Fibroblast of mammary gland (primary cell): ENCODE results near the gene PTDSS2.

ENCODE experiments used
- DNase-seq: peaks from one replicate; pipeline ENCODE4 v3.0.0-alpha.2; 2010; ENCODE audit warnings: low read depth
- H3K4me3 ChIP-seq: 2 replicates; pipeline ENCODE4 v1.5.1; 2011; ENCODE audit warnings: low read depth, mild to moderate bottlenecking, low read length, moderate library complexity; ENCODE audit not compliant: control insufficient read depth
- TF ChIP-seq, protein P1 (sequence below): conservative IDR thresholded peaks from 2 replicates; pipeline ENCODE4 v1.5.1; 2011; ENCODE audit warnings: low read depth, low read length, inconsistent platforms; ENCODE audit not compliant: control insufficient read depth, insufficient read depth

PTDSS2 gene

DNA sequence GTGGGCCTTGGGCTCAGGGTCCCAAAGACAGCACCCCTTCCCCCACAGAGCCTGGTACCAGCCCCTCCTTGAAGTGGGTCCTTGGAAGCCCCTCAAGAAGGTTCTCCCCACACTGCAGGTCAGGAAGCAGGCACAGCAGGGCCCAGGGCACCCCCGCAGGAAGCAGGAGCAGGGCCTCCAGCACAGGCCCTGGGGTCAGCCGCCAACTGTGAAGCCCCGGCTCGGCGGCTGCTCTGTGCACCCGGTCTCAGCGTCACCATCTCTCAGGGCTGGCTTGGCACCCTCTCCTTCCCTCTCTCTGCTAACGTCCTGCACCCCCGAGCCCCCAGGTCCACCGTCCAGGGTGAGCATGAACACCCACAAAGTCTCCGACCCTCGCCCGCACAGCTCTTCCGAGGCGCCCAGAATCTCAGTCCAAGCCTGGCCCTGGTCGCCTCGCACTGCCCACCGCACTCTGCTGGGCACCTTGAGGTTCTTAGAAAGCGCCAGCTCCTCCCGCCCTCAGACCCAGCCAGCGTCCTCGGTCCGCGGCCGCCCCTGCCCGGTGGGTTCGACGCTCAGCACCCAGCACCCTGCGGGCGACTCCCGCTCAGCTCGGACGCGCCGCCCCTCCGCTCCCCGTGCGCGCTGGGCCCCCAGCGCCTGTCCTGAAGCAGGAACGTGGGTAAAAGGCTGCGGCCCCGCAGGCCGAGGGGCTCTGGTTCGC, 33.9 kb upstream of the PTDSS2 start:
- no peak for DNase-seq
- no peak overlapping the region for H3K4me3 ChIP-seq
- TF ChIP-seq, protein P1, sequence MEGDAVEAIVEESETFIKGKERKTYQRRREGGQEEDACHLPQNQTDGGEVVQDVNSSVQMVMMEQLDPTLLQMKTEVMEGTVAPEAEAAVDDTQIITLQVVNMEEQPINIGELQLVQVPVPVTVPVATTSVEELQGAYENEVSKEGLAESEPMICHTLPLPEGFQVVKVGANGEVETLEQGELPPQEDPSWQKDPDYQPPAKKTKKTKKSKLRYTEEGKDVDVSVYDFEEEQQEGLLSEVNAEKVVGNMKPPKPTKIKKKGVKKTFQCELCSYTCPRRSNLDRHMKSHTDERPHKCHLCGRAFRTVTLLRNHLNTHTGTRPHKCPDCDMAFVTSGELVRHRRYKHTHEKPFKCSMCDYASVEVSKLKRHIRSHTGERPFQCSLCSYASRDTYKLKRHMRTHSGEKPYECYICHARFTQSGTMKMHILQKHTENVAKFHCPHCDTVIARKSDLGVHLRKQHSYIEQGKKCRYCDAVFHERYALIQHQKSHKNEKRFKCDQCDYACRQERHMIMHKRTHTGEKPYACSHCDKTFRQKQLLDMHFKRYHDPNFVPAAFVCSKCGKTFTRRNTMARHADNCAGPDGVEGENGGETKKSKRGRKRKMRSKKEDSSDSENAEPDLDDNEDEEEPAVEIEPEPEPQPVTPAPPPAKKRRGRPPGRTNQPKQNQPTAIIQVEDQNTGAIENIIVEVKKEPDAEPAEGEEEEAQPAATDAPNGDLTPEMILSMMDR: no peak

DNA sequence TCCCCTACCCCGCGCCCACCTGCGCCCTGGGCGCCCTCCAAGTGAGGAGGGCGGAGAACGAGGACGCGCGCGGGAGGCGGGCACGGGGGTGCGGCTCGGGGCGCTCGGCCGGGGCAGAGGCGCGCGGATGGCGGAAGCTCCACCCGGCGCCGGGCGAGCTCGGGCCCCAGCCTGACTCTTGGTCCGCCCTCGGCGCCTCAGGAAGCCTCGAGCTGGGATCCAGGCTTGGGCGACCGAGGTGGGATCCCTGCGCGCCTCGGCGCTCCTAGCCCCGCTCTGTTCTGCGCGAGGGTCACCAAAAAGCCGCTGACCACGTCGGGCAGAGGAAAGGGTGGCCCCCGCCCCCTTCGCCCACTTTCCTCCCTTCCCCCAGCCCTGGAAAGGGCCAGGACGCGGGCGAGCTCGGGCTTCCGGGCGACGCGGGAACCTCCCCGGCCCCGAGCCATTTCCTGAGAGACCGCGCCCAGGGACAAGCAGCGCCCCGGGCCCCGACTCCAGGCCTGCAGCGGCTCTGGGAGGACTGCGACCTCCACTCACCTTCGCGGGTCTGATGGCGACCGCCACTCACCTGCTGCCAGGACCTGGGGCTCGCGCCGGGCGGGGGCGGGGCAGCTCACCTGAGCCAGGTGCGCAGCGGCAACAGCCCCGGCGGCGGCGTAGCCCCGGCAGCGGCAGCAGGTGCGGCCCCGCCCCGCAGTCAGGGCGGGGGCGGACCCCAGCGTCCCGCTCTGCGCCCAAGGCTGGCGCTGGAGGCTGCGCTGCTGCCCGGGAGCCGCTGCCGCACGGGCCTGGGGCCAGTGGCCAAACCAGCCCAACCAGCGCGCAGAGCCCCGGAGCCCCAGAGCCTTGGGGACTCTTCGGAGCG, 33.1 kb upstream of the PTDSS2 start:
- no peak for DNase-seq
- H3K4me3 ChIP-seq: no peak overlapping the region
- TF ChIP-seq, protein P1: no peak

DNA sequence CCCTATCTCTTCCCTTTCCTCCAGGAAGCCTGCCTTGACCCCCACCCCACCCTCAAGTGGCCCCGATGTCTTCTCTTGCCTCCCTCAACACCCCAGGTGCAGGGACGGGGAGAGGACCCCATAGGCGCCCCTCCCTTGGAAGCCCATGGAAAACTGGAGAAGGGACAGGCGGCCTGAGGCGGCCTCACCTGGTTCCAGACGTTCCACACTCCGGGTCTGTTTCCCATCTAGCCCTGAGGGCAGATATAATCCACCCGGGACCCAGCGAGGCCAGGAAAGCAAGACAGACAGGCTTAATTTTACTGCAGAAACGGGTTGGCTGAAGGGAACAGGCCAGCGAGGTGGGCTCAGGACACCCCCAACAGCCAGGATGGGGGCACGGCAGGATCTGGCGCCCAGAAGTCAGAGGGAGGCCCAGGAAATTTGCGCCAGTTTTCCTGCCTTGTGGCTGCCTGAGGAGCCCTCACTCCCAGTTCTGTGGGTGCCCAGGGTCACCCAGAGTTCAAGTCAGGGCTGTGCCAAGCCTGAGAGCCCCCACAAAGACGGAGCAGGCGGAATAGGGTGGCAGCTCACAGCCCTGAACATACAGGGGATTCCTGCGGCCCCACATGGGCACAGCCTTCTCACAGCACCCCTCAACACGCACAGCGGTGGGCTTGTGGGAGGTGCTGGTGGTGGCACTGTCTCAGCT, 32.3 kb upstream of the PTDSS2 start:
- DNase-seq: no peak
- no peak overlapping the region for H3K4me3 ChIP-seq
- TF ChIP-seq, protein P1: no peak

DNA sequence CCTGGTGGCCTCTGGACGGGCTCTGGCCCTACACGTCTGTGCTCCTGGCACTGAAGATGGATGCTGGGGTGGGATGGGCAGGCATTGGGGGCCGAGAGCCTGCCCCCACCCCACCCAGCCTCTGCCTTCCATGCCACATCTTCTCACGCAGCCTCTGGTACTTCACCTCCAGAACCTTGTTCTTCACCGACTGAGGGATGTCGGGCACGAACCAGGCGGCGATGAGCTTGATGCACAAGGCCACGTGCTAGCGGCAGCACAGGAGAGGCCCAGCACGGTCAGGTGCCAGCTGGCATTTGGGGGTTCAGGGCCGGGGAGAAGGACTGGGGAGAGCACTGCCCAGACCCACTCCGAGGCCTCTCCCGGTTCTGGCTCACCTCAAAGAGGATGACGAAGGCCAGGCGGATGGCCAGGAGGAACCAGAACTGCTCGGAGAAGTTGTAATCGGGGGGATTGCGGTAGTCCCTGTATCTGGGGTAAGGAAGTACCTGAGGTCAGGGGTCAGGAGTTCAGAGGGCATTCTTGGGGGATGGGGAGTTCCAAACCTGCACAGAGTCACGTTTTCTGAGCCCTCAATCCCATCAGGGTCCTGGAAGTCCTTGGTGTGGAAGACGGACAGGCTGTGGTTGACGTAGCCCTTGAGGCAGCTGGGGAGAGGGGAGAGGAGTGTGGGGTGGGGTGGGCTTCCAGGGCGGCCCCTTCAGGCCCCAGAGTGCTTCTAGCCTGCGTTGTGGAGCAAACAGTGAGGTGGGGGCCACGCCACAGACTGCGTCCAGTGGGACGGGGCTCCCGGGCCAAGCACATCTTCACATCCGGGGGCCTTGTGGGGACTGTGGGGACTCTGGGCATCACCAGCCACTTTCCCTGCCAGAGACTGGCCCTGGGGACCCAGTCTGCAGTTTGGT, 31.5 kb upstream of the PTDSS2 start:
- H3K4me3 ChIP-seq: no peak overlapping the region
- TF ChIP-seq, protein P1: no peak
- no peak for DNase-seq

DNA sequence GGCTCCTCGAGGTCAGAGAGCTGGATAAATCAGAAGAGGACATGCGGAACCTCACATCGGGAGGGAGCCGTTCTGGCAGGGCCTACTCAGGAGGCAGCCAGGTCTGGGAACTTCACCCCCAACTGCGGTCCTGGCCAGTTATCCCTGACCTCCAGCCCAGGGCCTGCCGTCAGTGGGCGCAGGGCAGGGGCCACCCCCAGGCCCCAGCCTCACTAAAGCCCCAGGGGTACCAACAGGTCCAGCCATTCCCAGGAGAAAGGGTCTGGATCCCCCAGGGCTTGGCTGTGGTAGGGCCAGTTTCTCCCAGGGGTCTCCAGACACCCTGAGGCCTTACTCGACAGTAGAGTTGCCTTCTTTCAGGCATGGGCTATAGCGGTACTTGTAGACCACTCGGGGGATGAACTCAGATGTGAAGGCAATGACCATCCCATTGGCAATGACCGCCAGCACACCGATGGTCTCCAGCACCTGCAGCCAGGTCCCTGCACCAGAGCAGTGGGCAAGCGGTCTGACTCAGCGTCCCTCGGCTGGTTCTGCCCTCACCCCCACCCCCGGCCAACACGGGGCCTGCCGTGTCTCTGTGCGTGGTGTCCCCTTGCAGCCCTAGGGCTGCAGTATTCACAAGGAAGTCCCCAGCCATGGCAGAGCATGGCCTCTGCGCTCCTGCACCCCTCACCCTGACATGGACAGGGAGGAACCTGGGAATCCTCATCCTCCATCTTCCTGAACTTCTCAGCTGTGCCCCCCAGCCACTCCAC, 30.7 kb upstream of the PTDSS2 start:
- no peak overlapping the region for H3K4me3 ChIP-seq
- no peak for DNase-seq
- TF ChIP-seq, protein P1: no peak
